Measurements from ENCODE around the gene INPP5A.

DNA sequence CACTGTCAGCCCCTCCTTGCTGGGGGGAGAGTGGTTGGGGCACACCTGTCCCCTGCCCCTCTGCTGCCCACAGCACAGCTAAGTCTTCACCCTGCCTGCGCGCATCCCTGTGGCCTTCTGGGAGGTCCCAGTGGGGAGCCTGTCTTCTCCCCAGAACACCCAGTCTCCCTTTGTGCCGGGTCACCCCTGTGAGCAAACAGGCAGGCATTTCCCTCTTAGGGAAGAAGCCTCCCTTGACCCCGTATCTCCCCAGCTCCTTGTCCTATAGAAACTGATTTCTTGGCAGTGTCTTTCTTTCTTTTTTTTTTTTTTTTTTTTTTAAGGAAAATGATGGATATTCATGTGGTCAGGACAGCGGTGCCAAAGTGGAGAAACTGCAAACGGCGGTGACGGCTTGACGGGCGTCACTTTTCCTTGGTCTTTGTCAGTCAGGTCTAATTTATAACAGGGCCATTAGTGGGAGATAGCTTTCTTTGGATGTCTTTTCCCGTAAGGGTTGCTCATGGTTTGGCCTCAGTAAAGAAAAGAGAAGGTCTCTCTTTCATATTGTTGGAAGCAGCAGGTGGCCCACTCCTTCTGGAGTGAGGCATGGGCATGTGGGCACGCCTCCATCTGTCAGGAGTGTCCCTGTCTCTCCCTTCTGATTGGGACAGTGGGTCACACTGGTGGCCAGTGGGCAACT is 133.1 kb downstream of the INPP5A start:
- TF ChIP-seq YY1 (IDR thresholded peaks at IDR 0.05; ENCODE audit: insufficient read depth, insufficient read length) (no peak), ZNF274 (IDR thresholded peaks at IDR 0.05; ENCODE audit: low read depth, low read length) (no peak)
